ENCODE data around the gene EPHA3.

DNA sequence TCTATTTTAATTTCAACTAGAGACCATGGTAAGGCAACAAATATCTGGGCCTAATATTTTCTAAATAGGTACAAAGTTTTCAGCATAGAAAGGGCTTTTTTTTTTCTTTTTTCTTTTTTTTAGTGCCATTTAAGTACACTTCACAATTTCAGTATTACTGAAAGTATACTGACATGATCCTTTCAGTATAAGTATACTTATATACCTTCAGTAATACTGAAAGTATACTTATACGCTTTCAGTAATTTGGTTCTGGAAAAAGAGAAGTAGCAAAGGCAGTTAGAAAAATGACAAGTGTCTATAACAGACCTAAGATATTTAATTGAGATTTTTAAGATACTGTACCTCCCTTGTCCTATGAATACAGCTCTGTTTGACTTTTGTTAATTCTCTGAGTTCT is 339.2 kb downstream of the EPHA3 start:
- TF ChIP-seq CTCF (IDR thresholded peaks at IDR 0.05) (no peak), POLR2A (IDR thresholded peaks at IDR 0.05) (no peak)
